Keratinocyte (primary cell): Measurements from ENCODE around the gene TWIST1. TPM values are rescaled to one million over a fixed set of nuclear protein-coding genes. Genes with fewer than 3 reads are reported as not detected.

Experiments
- DNase-seq: peaks from one replicate; pipeline ENCODE4 v3.0.0-alpha.2; 2011; ENCODE audit warnings: low read depth, missing footprints, low spot score
- FAIRE-seq: peaks from 2 replicates; lab custom pipeline; 2011; peaks lifted over from hg19 to GRCh38; lab: Jason Lieb, UNC
- H2AFZ ChIP-seq: 2 replicates; pipeline ENCODE4 v1.6.0; 2012; ENCODE audit warnings: low read length, control low read depth, inconsistent platforms; ENCODE audit not compliant: control insufficient read depth
- H3K27ac ChIP-seq: 2 replicates; pipeline ENCODE4 v1.5.1; 2011; ENCODE audit warnings: low read length; ENCODE audit not compliant: control insufficient read depth, insufficient read depth
- H3K27me3 ChIP-seq: 3 replicates; pipeline ENCODE4 v1.6.0; 2011; ENCODE audit warnings: low read length; ENCODE audit not compliant: control insufficient read depth, insufficient read depth; ENCODE audit errors: extremely low read depth
- H3K36me3 ChIP-seq, 2 experiments: 2 replicates in 1 of 2; 3 replicates in 1 of 2; pipeline ENCODE4 v1.5.1; 2011; ENCODE audit warnings: low read length in 2 of 2, mild to moderate bottlenecking in 1 of 2; ENCODE audit not compliant: control insufficient read depth in 2 of 2, insufficient read depth in 2 of 2; ENCODE audit errors: extremely low read depth in 1 of 2
- H3K4me1 ChIP-seq: 3 replicates; pipeline ENCODE4 v1.5.1; 2011; ENCODE audit warnings: low read length; ENCODE audit not compliant: control insufficient read depth, insufficient read depth; ENCODE audit errors: extremely low read depth
- H3K4me2 ChIP-seq: 3 replicates; pipeline ENCODE4 v1.6.0; 2011; ENCODE audit warnings: low read depth, low read length; ENCODE audit not compliant: control insufficient read depth, insufficient read depth; ENCODE audit errors: extremely low read depth
- H3K4me3 ChIP-seq, 3 experiments: fragments of 200-600 bp in 1 of 3; sonication (generic) in 1 of 3; 2 replicates in 2 of 3; 3 replicates in 1 of 3; pipeline ENCODE4 v1.5.1; 2011 to 2016; ENCODE audit warnings: low read length in 3 of 3, mild to moderate bottlenecking in 3 of 3, control low read depth in 2 of 3, inconsistent platforms in 1 of 3, low read depth in 1 of 3, mixed read lengths in 1 of 3, mixed run types in 1 of 3, moderate library complexity in 1 of 3; ENCODE audit not compliant: control insufficient read depth in 2 of 3, insufficient read depth in 2 of 3; ENCODE audit errors: extremely low read depth in 1 of 3
- H3K79me2 ChIP-seq: 2 replicates; pipeline ENCODE4 v1.6.0; 2012; ENCODE audit warnings: low read length; ENCODE audit not compliant: control insufficient read depth, insufficient read depth
- H3K9ac ChIP-seq: 3 replicates; pipeline ENCODE4 v1.6.0; 2011; ENCODE audit warnings: low read length; ENCODE audit not compliant: control insufficient read depth, insufficient read depth; ENCODE audit errors: extremely low read depth
- H3K9me1 ChIP-seq: 3 replicates; pipeline ENCODE4 v1.6.0; 2011; ENCODE audit warnings: low read length; ENCODE audit not compliant: control insufficient read depth, insufficient read depth; ENCODE audit errors: extremely low read depth
- H3K9me3 ChIP-seq: 2 replicates; pipeline ENCODE4 v1.5.1; 2012; ENCODE audit warnings: low read depth, low read length; ENCODE audit not compliant: control insufficient read depth
- H4K20me1 ChIP-seq: 3 replicates; pipeline ENCODE4 v1.6.0; 2011; ENCODE audit warnings: low read length; ENCODE audit not compliant: control insufficient read depth, insufficient read depth; ENCODE audit errors: extremely low read depth
- EZH2 ChIP-seq: IDR thresholded peaks from one replicate; pipeline ENCODE4 v1.6.1; 2012; ENCODE audit warnings: inconsistent platforms, mild to moderate bottlenecking, low read length, moderate library complexity
- dilution Hi-C: fragments of 300-500 bp; cut with MboI; formaldehyde crosslinking; loops from one replicate; pipeline ENCODE4 v1.7.0; 2020; ENCODE audit warnings: low sequenced_read_pairs; ENCODE audit not compliant: extremely low pct_ligation_motif_present
- polyA plus RNA-seq, 5 experiments: library from polyadenylated mRNA; depleted of rRNA in 3 of 5; stranded (reverse) in 3 of 5; stranded (forward) in 1 of 5; unstranded in 1 of 5; fragments of >200 nt; gene quantifications; 1 replicate in 1 of 5; 2 replicates in 3 of 5; 3 replicates in 1 of 5; pipeline versions ENCODE4 v1.2.1 to v1.2.3, GENCODE V29; 2011 to 2012; ENCODE audit warnings: missing spikeins in 2 of 5, low read depth in 1 of 5, low replicate concordance in 1 of 5
- TF ChIP-seq, protein P1 (sequence below), 3 experiments: IDR thresholded peaks in 1 of 3; conservative IDR thresholded peaks in 1 of 3; optimal IDR thresholded peaks in 1 of 3; 2 replicates in 2 of 3; 3 replicates in 1 of 3; pipeline versions ENCODE3 to v1.5.1; 2011; ENCODE audit warnings: low read length in 3 of 3, mild to moderate bottlenecking in 3 of 3, moderate library complexity in 2 of 3, control low read depth in 1 of 3, inconsistent platforms in 1 of 3; ENCODE audit not compliant: insufficient read depth in 2 of 3; ENCODE audit errors: extremely low read depth in 1 of 3

The TWIST1 gene
- polyA plus RNA-seq, 1 donor (not counting 4 experiments of a cell fraction or from before 2014, with no cell fraction given): 1.5 TPM

DNA sequence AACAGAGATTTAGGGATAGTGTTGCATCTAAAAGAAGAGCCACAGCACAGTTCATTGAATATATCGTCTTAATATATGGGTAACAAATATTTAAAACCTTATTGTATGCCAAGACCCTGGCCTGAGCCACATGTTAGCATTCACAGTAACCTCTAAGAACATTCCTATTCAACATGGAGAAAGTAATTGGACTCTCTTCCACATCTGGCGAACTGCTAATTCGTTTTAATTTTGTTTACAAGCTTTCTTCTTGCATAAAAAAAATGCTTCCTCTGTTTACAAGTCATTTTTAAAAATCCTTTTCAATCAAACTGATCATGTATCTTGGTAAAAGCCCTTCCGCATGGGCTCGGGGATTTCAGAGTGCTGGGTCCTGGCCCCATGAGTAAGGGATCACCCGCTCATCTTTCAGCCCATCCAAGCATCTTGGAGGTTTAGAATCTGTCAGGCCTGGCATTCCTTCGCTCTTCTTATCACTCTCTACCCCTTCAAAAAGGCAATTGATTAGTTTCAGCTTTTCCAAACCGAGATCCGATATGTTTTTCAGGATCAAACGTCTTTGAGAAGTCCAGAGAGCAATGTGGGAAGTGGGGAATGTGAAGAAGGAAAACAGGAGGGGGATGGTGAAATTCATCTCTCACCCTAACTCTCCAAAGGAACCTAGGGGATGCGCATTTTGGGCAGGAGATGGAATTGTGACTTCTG is 7.3 kb downstream of the TWIST1 start:
- H3K27ac ChIP-seq: no peak overlapping the region
- H3K4me3 ChIP-seq: no peak overlapping the region
- dilution Hi-C loops: no loop called here
- H3K9me1 ChIP-seq: no peaks in the 10 kb centered on the region
- no peak overlapping the region for H3K9ac ChIP-seq
- no peak overlapping the region for H3K4me2 ChIP-seq
- H3K9me3 ChIP-seq: no peaks in the 10 kb centered on the region
- no peaks in the 10 kb centered on the region for H4K20me1 ChIP-seq
- peaks cover 14% of the 10 kb centered on the region for H3K4me1 ChIP-seq
- no peak for DNase-seq
- no peak for FAIRE-seq
- no peaks in the 10 kb centered on the region for H3K36me3 ChIP-seq
- H3K79me2 ChIP-seq: no peaks in the 10 kb centered on the region
- no peak overlapping the region for H2AFZ ChIP-seq
- TF ChIP-seq, protein P1, sequence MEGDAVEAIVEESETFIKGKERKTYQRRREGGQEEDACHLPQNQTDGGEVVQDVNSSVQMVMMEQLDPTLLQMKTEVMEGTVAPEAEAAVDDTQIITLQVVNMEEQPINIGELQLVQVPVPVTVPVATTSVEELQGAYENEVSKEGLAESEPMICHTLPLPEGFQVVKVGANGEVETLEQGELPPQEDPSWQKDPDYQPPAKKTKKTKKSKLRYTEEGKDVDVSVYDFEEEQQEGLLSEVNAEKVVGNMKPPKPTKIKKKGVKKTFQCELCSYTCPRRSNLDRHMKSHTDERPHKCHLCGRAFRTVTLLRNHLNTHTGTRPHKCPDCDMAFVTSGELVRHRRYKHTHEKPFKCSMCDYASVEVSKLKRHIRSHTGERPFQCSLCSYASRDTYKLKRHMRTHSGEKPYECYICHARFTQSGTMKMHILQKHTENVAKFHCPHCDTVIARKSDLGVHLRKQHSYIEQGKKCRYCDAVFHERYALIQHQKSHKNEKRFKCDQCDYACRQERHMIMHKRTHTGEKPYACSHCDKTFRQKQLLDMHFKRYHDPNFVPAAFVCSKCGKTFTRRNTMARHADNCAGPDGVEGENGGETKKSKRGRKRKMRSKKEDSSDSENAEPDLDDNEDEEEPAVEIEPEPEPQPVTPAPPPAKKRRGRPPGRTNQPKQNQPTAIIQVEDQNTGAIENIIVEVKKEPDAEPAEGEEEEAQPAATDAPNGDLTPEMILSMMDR (optimal IDR thresholded peaks at IDR 0.05 in 1 of 3, IDR thresholded peaks at IDR 0.05 in 1 of 3, conservative IDR thresholded peaks at IDR 0.05 in 1 of 3; ENCODE audit: extremely low read depth in 1 of 3, insufficient read depth in 2 of 3, low read length in 3 of 3): no peak
- TF ChIP-seq EZH2: no peak
- peaks cover 58% of the 10 kb centered on the region for H3K27me3 ChIP-seq

DNA sequence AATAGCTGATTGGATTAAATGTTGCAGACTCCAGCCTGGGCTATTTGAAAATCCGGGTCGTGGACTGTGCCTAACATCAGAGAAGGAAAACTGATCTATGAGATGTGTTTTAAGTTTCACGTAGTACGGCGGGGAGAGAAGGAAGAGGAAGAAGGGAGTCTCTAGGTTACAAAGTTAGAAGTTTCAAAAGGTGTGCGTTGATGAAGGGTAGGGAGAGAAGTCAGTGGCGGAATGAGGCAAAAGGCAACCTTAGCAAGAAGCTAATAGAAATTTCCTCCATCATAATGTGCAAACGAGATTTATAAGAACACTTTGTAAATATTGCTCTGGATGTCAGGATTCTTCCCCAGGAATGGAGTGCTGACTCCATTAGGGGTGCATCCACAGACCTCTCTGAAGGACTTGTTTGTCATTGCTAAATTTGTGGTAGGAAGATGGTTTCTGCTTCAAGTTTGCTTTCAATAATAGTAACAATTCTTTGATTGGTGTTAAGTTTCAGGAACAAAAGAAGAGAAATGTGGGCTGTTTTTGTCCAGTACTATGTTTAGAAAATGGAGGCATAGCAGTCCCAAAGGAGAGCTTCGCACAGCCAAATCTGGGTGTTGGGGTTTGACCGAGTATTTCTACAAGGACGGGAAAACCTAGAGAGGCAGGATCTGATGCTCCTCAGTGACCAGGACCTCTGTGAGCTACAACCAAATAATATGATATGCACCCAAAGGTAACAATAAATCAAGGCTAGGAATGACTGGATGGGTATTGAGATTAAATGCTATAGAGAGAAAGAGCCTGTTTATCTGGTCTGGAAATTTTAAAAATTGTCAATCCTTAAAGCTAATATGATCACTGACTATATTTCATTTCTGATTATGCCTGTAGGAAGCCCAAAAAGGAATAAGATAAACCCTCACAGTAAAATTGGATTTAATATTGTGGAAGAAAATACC is 8.2 kb downstream of the TWIST1 start:
- peaks cover 66% of the 10 kb centered on the region for H3K27me3 ChIP-seq
- H3K4me3 ChIP-seq: no peak overlapping the region
- H3K36me3 ChIP-seq: no peaks in the 10 kb centered on the region
- no peaks in the 10 kb centered on the region for H4K20me1 ChIP-seq
- FAIRE-seq: no peak
- TF ChIP-seq, protein P1 (optimal IDR thresholded peaks at IDR 0.05 in 1 of 3, IDR thresholded peaks at IDR 0.05 in 1 of 3, conservative IDR thresholded peaks at IDR 0.05 in 1 of 3; ENCODE audit: extremely low read depth in 1 of 3, insufficient read depth in 2 of 3, low read length in 3 of 3): no peak
- no peak for TF ChIP-seq EZH2
- no peak overlapping the region for H3K4me2 ChIP-seq
- no peaks in the 10 kb centered on the region for H3K9me3 ChIP-seq
- H3K79me2 ChIP-seq: no peaks in the 10 kb centered on the region
- peaks cover 12% of the 10 kb centered on the region for H3K4me1 ChIP-seq
- dilution Hi-C loops: no loop called here
- H3K9me1 ChIP-seq: no peaks in the 10 kb centered on the region
- no peak for DNase-seq
- H3K9ac ChIP-seq: no peak overlapping the region
- H3K27ac ChIP-seq: no peak overlapping the region
- H2AFZ ChIP-seq: no peak overlapping the region
